ENCODE measurements around the gene SMG1. TPM values are rescaled to one million over a fixed set of nuclear protein-coding genes. Genes with fewer than 3 reads are reported as not detected.
"Not testable (repeated sequence)": the region's sequence is repeated elsewhere in the genome, so short reads cannot be mapped to it uniquely, and the experiment has no call there.

The SMG1 gene
- total RNA-seq, 2 experiments from 2014 or later = 85.1 to 91.8 TPM

GRCh38 chr16:18876301-18876700 is 49.9 kb downstream of the SMG1 start:
- POLR2A ChIA-PET; H3K4me3 Mint-ChIP-seq; CTCF ChIA-PET; DNase-seq; H3K27ac Mint-ChIP-seq; H3K4me1 Mint-ChIP-seq (ENCODE audit: low read depth); intact Hi-C loops (cut with micrococcal nuclease); H3K27me3 Mint-ChIP-seq; H3K9me3 Mint-ChIP-seq: not testable (repeated sequence)
- peaks cover 24% of the 10 kb centered on the region for H3K36me3 Mint-ChIP-seq

- intact Hi-C loops (cut with micrococcal nuclease); DNase-seq; H3K27me3 Mint-ChIP-seq; H3K4me3 Mint-ChIP-seq; H3K9me3 Mint-ChIP-seq; POLR2A ChIA-PET: not testable (repeated sequence)
- Mint-ChIP-seq H3K4me1 (ENCODE audit: low read depth) (peaks cover 15% of the 10 kb centered on the region), H3K36me3 (peaks cover 28% of the 10 kb centered on the region), H3K27ac (peak overlapping the region; percentile 28)
- CTCF ChIA-PET = interaction anchor here (0.8 kb wide), 1 partner anchor 68 kb away, joined by 4 read pairs; the partner anchor contains the start of gene ARL6IP1
These were observed 57.0 kb downstream of the SMG1 start for GRCh38 chr16:18869043-18869771.

GRCh38 chr16:18866277-18866823 is 59.9 kb downstream of the SMG1 start:
- intact Hi-C loops (cut with micrococcal nuclease); H3K4me3 Mint-ChIP-seq; H3K27me3 Mint-ChIP-seq; CTCF ChIA-PET; DNase-seq; POLR2A ChIA-PET; H3K9me3 Mint-ChIP-seq; H3K27ac Mint-ChIP-seq: not testable (repeated sequence)
- Mint-ChIP-seq H3K4me1 (ENCODE audit: low read depth) (peaks cover 23% of the 10 kb centered on the region), H3K36me3 (peaks cover 33% of the 10 kb centered on the region)

- Mint-ChIP-seq H3K27ac (peak overlapping the region; percentile 55), H3K4me1 (ENCODE audit: low read depth) (peaks cover 17% of the 10 kb centered on the region), H3K36me3 (peaks cover 33% of the 10 kb centered on the region)
- POLR2A ChIA-PET; H3K27me3 Mint-ChIP-seq; intact Hi-C loops (cut with micrococcal nuclease); H3K9me3 Mint-ChIP-seq; CTCF ChIA-PET; H3K4me3 Mint-ChIP-seq; DNase-seq: not testable (repeated sequence)
These were observed 63.3 kb downstream of the SMG1 start for GRCh38 chr16:18862891-18863290.

- Mint-ChIP-seq H3K27ac (peak overlapping the region; percentile 46), H3K4me3 (no peak overlapping the region), H3K4me1 (ENCODE audit: low read depth) (peaks cover 13% of the 10 kb centered on the region), H3K27me3 (no peaks in the 10 kb centered on the region), H3K36me3 (peaks cover 54% of the 10 kb centered on the region), H3K9me3 (no peaks in the 10 kb centered on the region)
- ChIA-PET CTCF (no interaction called here), POLR2A (no interaction called here)
- no peak for DNase-seq
- intact Hi-C loops (cut with micrococcal nuclease) = no loop called here
These were observed 71.0 kb downstream of the SMG1 start for GRCh38 chr16:18855196-18855595.

- H3K36me3 Mint-ChIP-seq = peaks cover 60% of the 10 kb centered on the region
- POLR2A ChIA-PET = no interaction called here
- CTCF ChIA-PET = interaction anchor here (1.1 to 2.0 kb wide), 2 partner anchors 17 to 52 kb away, joined by 3 to 5 read pairs; partner anchors contain the start of gene ARL6IP1
- H3K4me3 Mint-ChIP-seq = no peak overlapping the region
- no peaks in the 10 kb centered on the region for H3K9me3 Mint-ChIP-seq
- peak overlapping the region; percentile 52 for H3K27ac Mint-ChIP-seq
- no peaks in the 10 kb centered on the region for H3K27me3 Mint-ChIP-seq
- no peak for DNase-seq
- intact Hi-C loops (cut with micrococcal nuclease) = no loop called here
- peaks cover 13% of the 10 kb centered on the region for H3K4me1 Mint-ChIP-seq (ENCODE audit: low read depth)
These were observed 72.5 kb downstream of the SMG1 start for GRCh38 chr16:18853694-18854093.

- no peak overlapping the region for H3K4me3 Mint-ChIP-seq
- H3K9me3 Mint-ChIP-seq = no peaks in the 10 kb centered on the region
- peak overlapping the region; percentile 24 for H3K27ac Mint-ChIP-seq
- H3K36me3 Mint-ChIP-seq = peaks cover 55% of the 10 kb centered on the region
- peaks cover 13% of the 10 kb centered on the region for H3K4me1 Mint-ChIP-seq (ENCODE audit: low read depth)
- H3K27me3 Mint-ChIP-seq = no peaks in the 10 kb centered on the region
- ChIA-PET CTCF (interaction anchor here (2.0 kb wide), 1 partner anchor 51 kb away, joined by 5 read pairs; the partner anchor contains the start of gene ARL6IP1), POLR2A (no interaction called here)
- intact Hi-C loops (cut with micrococcal nuclease) = no loop called here
- no peak for DNase-seq
These were observed 73.6 kb downstream of the SMG1 start for GRCh38 chr16:18852647-18853046.

- Mint-ChIP-seq H3K4me1 (ENCODE audit: low read depth) (no peaks in the 10 kb centered on the region), H3K4me3 (no peak overlapping the region), H3K36me3 (peaks cover 53% of the 10 kb centered on the region), H3K27me3 (no peaks in the 10 kb centered on the region), H3K27ac (peak overlapping the region; percentile 5), H3K9me3 (no peaks in the 10 kb centered on the region)
- intact Hi-C loops (cut with micrococcal nuclease) = no loop called here
- ChIA-PET POLR2A (no interaction called here), CTCF (interaction anchor here (0.7 to 1.3 kb wide), 3 partner anchors 9 to 45 kb away, joined by 3 to 5 read pairs (median 3); partner anchors contain the start of gene ARL6IP1)
- DNase-seq = no peak
These were observed 79.8 kb downstream of the SMG1 start for GRCh38 chr16:18846416-18846815.

- no peaks in the 10 kb centered on the region for H3K27me3 Mint-ChIP-seq
- H3K27ac Mint-ChIP-seq = no peak overlapping the region
- ChIA-PET POLR2A (no interaction called here), CTCF (no interaction called here)
- intact Hi-C loops (cut with micrococcal nuclease) = no loop called here
- H3K36me3 Mint-ChIP-seq = peaks cover 56% of the 10 kb centered on the region
- H3K4me1 Mint-ChIP-seq (ENCODE audit: low read depth) = peaks cover 5% of the 10 kb centered on the region
- no peak for DNase-seq
- H3K9me3 Mint-ChIP-seq = no peaks in the 10 kb centered on the region
- no peak overlapping the region for H3K4me3 Mint-ChIP-seq
These were observed 83.6 kb downstream of the SMG1 start for GRCh38 chr16:18842565-18842964.

GRCh38 chr16:18841833-18842525 is 84.2 kb downstream of the SMG1 start:
- H3K27me3 Mint-ChIP-seq = no peaks in the 10 kb centered on the region
- H3K4me1 Mint-ChIP-seq (ENCODE audit: low read depth) = peaks cover 10% of the 10 kb centered on the region
- CTCF ChIA-PET = no interaction called here
- no peak overlapping the region for H3K4me3 Mint-ChIP-seq
- H3K9me3 Mint-ChIP-seq = no peaks in the 10 kb centered on the region
- peaks cover 57% of the 10 kb centered on the region for H3K36me3 Mint-ChIP-seq
- no peak overlapping the region for H3K27ac Mint-ChIP-seq
- no peak for DNase-seq
- intact Hi-C loops (cut with micrococcal nuclease) = no loop called here
- POLR2A ChIA-PET = no interaction called here

GRCh38 chr16:18839555-18839954 is 86.7 kb downstream of the SMG1 start:
- CTCF ChIA-PET = interaction anchor here (1.3 kb wide), 1 partner anchor 247 kb away, joined by 3 read pairs; no protein-coding TSS in a partner anchor
- Mint-ChIP-seq H3K4me1 (ENCODE audit: low read depth) (peaks cover 17% of the 10 kb centered on the region), H3K36me3 (peaks cover 63% of the 10 kb centered on the region), H3K9me3 (no peaks in the 10 kb centered on the region), H3K4me3 (no peak overlapping the region), H3K27ac (no peak overlapping the region), H3K27me3 (no peaks in the 10 kb centered on the region)
- DNase-seq = no peak
- intact Hi-C loops (cut with micrococcal nuclease) = loop anchor here (5.0 kb wide), 1 partner anchor 37 kb away; the partner anchor contains the start of gene ARL6IP1
- POLR2A ChIA-PET = no interaction called here

- Mint-ChIP-seq H3K27ac (peak overlapping the region; percentile 84), H3K27me3 (no peaks in the 10 kb centered on the region), H3K9me3 (no peaks in the 10 kb centered on the region), H3K4me3 (no peak overlapping the region), H3K4me1 (ENCODE audit: low read depth) (peaks cover 17% of the 10 kb centered on the region), H3K36me3 (peaks cover 61% of the 10 kb centered on the region)
- DNase-seq = no peak
- intact Hi-C loops (cut with micrococcal nuclease) = loop anchor here (5.0 kb wide), 1 partner anchor 34 kb away; the partner anchor contains the start of gene ARL6IP1
- POLR2A ChIA-PET = interaction anchor here (1.0 to 1.4 kb wide), 5 partner anchors 33 to 109 kb away, joined by 3 to 7 read pairs (median 4); partner anchors contain the start of gene RPS15A
- CTCF ChIA-PET = interaction anchor here (1.2 to 3.2 kb wide), 2 partner anchors 17 to 35 kb away, joined by 3 to 12 read pairs; partner anchors contain the start of gene ARL6IP1
These were observed 89.5 kb downstream of the SMG1 start for GRCh38 chr16:18836702-18837101.
